ENCODE results near the gene NRN1.

- TF ChIP-seq POLR2A (IDR thresholded peaks at IDR 0.05): no peak
- no peak for TF ChIP-seq CTCF (IDR thresholded peaks at IDR 0.05)
- TF ChIP-seq EP300 (IDR thresholded peaks at IDR 0.05): no peak
- TF ChIP-seq POLR2AphosphoS5 (IDR thresholded peaks at IDR 0.05): no peak
These were observed 11.6 kb downstream of the NRN1 start for GRCh38 chr6:5994999-5995657.
